ENCODE measurements around the gene CHRND.
"Not testable (repeated sequence)": the region's sequence is repeated elsewhere in the genome, so short reads cannot be mapped to it uniquely, and the experiment has no call there.

DNA sequence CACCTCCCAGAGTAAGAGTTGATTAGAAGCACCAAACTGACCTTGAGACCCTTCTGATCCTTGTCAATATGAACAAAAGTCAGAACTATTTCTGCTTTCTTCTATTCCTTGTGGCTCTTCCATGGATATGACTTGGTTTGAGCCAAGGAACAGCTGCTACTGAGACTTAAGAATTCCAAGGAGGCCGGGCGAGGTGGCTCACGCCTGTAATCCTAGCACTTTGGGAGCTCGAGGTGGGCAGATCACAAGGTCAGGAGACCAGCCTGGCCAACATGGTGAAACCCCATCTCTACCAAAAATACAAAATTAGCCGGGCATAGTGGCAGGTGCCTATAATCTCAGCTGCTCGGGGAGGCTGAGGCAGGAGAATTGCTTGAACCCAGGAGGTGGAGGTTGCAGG is 44.5 kb downstream of the CHRND start:
- TF ChIP-seq, protein P1, sequence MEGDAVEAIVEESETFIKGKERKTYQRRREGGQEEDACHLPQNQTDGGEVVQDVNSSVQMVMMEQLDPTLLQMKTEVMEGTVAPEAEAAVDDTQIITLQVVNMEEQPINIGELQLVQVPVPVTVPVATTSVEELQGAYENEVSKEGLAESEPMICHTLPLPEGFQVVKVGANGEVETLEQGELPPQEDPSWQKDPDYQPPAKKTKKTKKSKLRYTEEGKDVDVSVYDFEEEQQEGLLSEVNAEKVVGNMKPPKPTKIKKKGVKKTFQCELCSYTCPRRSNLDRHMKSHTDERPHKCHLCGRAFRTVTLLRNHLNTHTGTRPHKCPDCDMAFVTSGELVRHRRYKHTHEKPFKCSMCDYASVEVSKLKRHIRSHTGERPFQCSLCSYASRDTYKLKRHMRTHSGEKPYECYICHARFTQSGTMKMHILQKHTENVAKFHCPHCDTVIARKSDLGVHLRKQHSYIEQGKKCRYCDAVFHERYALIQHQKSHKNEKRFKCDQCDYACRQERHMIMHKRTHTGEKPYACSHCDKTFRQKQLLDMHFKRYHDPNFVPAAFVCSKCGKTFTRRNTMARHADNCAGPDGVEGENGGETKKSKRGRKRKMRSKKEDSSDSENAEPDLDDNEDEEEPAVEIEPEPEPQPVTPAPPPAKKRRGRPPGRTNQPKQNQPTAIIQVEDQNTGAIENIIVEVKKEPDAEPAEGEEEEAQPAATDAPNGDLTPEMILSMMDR (IDR thresholded peaks at IDR 0.05 in 4 of 5, conservative IDR thresholded peaks at IDR 0.05 in 1 of 5): not testable (repeated sequence)
- TF ChIP-seq POLR2A (IDR thresholded peaks at IDR 0.05): not testable (repeated sequence)
